ENCODE data around the gene ODC1.

Gene ODC1

GRCh38 chr2:10419553-10420257 is 28.4 kb downstream of the ODC1 start:
- FAIRE-seq (no peak), DNase-seq (ENCODE audit: insufficient read length, low spot score) (no peak)

- FAIRE-seq (no peak), DNase-seq (ENCODE audit: insufficient read length, low spot score) (no peak)
Measured at GRCh38 chr2:10417551-10418335, 30.4 kb downstream of the ODC1 start.

- DNase-seq (ENCODE audit: insufficient read length, low spot score) (no peak), FAIRE-seq (no peak)
Measured at GRCh38 chr2:10415640-10416039, 32.5 kb downstream of the ODC1 start.

GRCh38 chr2:10415048-10415447 is 33.1 kb downstream of the ODC1 start:
- no peak for FAIRE-seq

GRCh38 chr2:10414591-10414990 is 33.5 kb downstream of the ODC1 start:
- no peak for DNase-seq (ENCODE audit: insufficient read length, low spot score)

More at GRCh38 chr2:10415048-10415447, 33.1 kb downstream of the ODC1 start:
- no peak for DNase-seq (ENCODE audit: insufficient read length, low spot score)

GRCh38 chr2:10413991-10414451 is 34.1 kb downstream of the ODC1 start:
- no peak for DNase-seq (ENCODE audit: insufficient read length, low spot score)
- no peak for FAIRE-seq

More at GRCh38 chr2:10414591-10414990, 33.5 kb downstream of the ODC1 start:
- no peak for FAIRE-seq

GRCh38 chr2:10413503-10413902 is 34.6 kb downstream of the ODC1 start:
- DNase-seq (ENCODE audit: insufficient read length, low spot score), result no peak
- FAIRE-seq, result no peak

GRCh38 chr2:10412380-10412779 is 35.7 kb downstream of the ODC1 start:
- peak; percentile 59 for DNase-seq (ENCODE audit: insufficient read length, low spot score)
- FAIRE-seq, result no peak

GRCh38 chr2:10411557-10411956 is 36.6 kb downstream of the ODC1 start:
- FAIRE-seq (no peak), DNase-seq (ENCODE audit: insufficient read length, low spot score) (no peak)

GRCh38 chr2:10410823-10411437 is 37.2 kb downstream of the ODC1 start:
- DNase-seq (ENCODE audit: insufficient read length, low spot score) (no peak), FAIRE-seq (no peak)

- FAIRE-seq, result no peak
- no peak for DNase-seq (ENCODE audit: insufficient read length, low spot score)
Measured at GRCh38 chr2:10410001-10410822, 37.9 kb downstream of the ODC1 start.

GRCh38 chr2:10408649-10409579 is 39.2 kb downstream of the ODC1 start:
- FAIRE-seq, result peak; percentile 38

GRCh38 chr2:10407841-10408648 is 40.1 kb downstream of the ODC1 start:
- FAIRE-seq (peak; percentile 28), DNase-seq (ENCODE audit: insufficient read length, low spot score) (peak; percentile 86)

More at GRCh38 chr2:10408649-10409579, 39.2 kb downstream of the ODC1 start:
- DNase-seq (ENCODE audit: insufficient read length, low spot score), result peak; percentile 87

GRCh38 chr2:10407432-10407831 is 40.7 kb downstream of the ODC1 start:
- no peak for FAIRE-seq

GRCh38 chr2:10406491-10407188 is 41.5 kb downstream of the ODC1 start:
- no peak for FAIRE-seq

More at GRCh38 chr2:10407432-10407831, 40.7 kb downstream of the ODC1 start:
- DNase-seq (ENCODE audit: insufficient read length, low spot score), result no peak

GRCh38 chr2:10406016-10406415 is 42.1 kb downstream of the ODC1 start:
- no peak for FAIRE-seq

More at GRCh38 chr2:10406491-10407188, 41.5 kb downstream of the ODC1 start:
- no peak for DNase-seq (ENCODE audit: insufficient read length, low spot score)

GRCh38 chr2:10405448-10405847 is 42.7 kb downstream of the ODC1 start:
- peak; percentile 52 for FAIRE-seq

More at GRCh38 chr2:10406016-10406415, 42.1 kb downstream of the ODC1 start:
- DNase-seq (ENCODE audit: insufficient read length, low spot score), result no peak

More at GRCh38 chr2:10405448-10405847, 42.7 kb downstream of the ODC1 start:
- peak; percentile 95 for DNase-seq (ENCODE audit: insufficient read length, low spot score)

All from HTR-8/SVneo (cell line).